GM21390 (cell line): ENCODE measurements around the gene INSYN1.
"Not testable (repeated sequence)": the region's sequence is repeated elsewhere in the genome, so short reads cannot be mapped to it uniquely, and the experiment has no call there.

Source experiments
- ATAC-seq: cut with Tn5 transposase; IDR thresholded peaks from one replicate; pipeline ENCODE4 v1.9.1; 2021; ENCODE audit not compliant: unreplicated experiment

The INSYN1 gene

GRCh38 chr15:73753250-73754130, at the start of gene INSYN1:
INSYN1 (minus strand) TSS chr15:73753351; CDS start chr15:73751130, 2,221 bp downstream.
- ATAC-seq, result no peak

DNA sequence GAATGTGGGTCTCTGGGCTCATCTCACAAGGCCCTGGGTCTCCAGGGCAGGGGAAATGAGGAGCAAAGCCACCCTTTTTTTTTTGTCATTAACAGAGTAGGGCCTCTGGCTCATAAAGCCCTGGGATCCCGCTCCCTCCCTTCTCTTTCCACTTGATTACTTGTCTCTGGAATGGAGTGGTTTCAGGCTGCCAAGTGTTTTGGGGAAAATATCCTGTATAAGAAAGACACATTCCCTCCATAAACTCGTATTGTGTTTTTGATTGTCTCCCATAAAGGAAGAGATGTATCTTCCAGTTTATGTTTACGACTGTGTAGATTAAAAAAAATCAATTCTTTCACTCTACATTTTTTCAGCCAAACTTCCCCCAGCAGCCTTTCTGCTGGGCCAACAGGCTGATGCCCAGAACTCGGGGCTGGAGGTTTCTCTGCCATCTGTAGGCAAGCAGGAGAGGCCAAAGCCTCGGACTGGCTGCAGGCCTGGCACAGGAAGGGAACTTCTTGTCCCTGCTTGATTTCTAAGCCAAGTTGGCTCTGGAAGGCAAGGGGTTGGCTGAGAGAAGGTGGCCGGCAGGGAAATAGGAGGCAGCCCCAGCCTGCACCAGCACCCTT, 49.4 kb upstream of the INSYN1 start:
- no peak for ATAC-seq

DNA sequence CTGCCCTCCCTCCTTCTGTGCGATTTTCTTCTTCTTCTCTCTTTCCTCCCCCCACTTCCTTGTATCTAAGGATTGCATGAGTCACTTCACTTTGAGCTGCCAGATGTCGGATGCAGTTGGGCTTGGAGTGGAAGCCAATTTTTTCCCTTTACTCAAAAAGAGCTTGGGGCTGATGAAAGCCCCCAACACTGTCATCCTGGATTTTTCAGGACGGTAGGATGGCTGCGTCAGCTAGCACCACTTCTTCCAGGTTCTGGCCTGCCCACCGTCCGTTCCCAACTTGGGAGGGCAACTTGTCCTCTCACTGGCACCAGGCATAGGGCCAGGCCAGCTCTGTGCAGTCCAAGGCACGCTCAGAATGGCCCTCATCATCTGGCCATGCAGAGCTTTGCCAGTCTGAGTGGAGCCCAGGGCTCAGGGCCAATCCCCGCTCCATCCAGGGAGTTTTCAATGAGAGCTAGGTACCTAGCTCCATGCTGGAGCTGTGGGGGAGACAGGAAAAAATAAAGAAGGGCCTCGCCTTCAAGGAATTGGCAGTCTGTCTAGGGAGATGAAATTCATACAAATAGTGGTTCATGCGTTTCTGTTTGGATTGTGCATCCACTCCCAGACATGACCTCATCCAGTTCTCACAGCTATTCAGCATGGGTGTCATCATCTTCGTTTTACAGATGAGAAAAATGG, 47.7 kb upstream of the INSYN1 start:
- ATAC-seq, result no peak

- ATAC-seq, result no peak
These were observed 46.3 kb upstream of the INSYN1 start for GRCh38 chr15:73799466-73799865.

DNA sequence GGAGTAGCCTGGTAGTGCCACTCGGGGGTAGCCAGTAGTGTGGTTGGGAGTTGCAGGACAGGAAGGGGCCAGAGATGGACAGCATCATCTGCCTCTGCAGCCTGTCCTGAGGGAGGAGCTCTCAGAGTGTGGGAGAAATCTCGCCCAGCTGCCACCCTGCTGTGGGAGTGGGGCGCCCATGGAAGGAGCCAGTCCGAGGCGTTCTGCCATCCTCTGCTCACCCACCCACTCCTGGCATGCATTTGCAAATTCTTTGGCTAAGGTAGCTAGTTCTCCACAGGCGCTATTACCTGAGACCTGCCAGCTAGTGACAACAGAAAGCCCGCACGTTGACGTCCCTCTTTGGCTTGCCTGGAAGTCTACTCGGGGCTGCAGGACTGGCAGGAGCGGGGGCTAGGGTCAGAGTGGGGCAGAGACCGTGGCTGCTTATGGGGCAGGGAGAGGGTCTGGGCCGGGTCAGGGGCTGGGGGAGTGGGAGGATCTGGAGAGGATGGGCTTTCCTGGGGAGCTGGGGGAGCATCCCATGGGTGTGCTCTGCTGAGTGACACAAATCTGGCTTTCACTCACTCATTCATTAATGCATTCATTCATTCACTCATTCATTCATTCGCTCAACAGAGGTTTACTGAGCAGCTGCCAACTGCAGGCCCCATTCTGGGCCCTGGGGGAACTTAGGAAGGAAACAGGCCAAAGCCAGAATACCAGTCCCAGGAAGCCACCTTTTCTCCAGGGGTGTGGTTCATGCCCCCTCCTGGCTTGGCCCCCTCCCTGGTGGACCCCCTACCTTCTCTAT, 44.4 kb upstream of the INSYN1 start:
- no peak for ATAC-seq

DNA sequence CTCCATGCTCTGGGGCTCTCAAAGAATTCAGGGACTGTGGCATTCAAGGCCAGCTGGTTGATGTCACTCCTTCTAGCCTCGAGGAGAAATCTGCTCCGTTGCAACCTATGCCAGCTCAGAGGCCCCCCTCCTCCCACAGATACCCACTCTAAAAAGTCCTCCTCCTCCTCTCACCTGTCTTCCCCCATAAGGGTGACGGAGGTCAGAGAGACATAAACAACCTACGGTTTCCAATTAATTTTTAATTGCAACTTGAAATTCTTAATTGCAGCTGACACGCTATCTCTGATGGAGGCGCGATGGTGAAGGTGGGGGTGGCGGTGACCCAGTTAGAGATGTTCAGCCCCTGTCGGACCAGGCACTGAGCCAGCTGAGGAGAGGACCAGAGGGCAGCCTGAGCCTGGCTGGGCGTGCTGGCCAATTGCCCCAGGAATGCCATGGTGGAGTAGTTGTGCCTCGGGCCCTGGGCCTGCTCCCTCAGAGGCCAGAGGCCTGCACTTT, 43.2 kb upstream of the INSYN1 start:
- ATAC-seq, result no peak

DNA sequence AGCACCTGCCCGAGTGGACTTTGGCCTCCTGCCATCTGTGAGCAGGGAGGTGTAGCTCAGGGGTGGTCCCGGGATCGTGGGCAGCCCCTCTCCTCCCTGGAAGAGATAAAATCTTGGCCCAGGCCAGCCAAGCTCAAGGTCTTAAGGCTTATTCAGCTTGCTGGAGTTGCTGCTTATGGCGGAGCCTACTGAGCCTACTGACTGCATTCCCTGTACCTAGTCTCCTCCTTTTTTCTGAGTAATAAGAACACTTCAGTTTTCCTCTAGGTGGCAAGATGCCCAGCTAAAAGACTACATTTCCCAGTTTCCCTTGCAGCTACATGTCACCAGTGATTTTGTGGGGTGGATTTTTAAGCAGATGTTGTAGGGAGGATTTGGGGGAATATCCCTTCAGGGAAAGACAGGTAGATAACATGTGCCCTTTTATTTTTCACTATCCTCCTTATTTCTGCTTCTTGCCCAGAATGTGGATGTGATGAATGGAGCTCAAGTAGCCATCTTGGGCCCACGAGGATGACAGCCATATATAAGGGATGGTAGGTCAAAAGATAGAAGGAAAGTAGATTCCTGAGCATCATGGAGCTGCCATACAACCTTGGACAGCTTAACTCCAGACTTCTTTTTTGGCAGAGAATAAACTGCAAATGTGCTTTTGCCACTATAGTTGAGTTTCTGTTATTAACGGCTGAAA, 41.4 kb upstream of the INSYN1 start:
- no peak for ATAC-seq

GRCh38 chr15:73792899-73793541, 39.9 kb upstream of the INSYN1 start:
- not testable (repeated sequence) for ATAC-seq

DNA sequence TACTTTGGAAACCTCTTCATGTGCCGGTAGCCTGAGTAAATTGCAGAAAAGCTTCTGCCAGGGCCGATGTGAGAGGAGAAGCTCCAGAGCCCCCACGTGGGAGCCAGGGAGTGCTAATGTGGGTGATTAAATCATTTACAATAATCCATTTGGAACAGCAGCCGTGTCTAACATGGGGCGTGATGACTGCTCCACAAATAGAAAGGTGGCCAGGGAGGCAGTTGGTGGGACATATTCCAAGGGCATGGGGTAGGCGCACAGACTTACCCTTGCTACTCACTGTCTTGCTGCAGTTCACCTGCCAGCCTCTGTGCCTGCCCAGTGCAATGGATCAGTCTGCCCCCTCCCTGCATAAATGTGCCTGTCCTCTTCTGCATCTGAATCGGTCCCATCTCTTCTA, 39.3 kb upstream of the INSYN1 start:
- no peak for ATAC-seq

- no peak for ATAC-seq
These were observed 36.5 kb upstream of the INSYN1 start for GRCh38 chr15:73789521-73790240.

DNA sequence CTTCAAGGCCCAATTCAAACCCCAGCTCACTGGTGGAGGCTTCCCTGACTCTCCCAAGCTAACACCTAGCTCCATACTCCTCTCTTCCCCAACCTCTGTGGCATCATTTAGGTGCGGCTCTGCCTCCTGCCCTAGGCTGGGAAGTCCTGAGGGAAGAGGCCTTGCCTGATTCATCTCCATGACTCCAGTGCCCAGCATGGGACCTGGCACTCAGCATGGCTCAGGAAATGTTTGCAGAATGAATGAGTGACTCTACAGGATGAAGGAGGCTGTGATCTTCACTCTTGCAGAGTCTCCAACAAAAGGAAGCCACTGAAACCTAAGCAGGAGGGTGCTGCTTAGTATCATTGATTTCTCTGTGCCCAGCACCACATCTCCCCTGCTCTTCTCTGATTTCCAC, 34.5 kb upstream of the INSYN1 start:
- no peak for ATAC-seq

GRCh38 chr15:73786538-73786937, 33.4 kb upstream of the INSYN1 start:
- no peak for ATAC-seq

DNA sequence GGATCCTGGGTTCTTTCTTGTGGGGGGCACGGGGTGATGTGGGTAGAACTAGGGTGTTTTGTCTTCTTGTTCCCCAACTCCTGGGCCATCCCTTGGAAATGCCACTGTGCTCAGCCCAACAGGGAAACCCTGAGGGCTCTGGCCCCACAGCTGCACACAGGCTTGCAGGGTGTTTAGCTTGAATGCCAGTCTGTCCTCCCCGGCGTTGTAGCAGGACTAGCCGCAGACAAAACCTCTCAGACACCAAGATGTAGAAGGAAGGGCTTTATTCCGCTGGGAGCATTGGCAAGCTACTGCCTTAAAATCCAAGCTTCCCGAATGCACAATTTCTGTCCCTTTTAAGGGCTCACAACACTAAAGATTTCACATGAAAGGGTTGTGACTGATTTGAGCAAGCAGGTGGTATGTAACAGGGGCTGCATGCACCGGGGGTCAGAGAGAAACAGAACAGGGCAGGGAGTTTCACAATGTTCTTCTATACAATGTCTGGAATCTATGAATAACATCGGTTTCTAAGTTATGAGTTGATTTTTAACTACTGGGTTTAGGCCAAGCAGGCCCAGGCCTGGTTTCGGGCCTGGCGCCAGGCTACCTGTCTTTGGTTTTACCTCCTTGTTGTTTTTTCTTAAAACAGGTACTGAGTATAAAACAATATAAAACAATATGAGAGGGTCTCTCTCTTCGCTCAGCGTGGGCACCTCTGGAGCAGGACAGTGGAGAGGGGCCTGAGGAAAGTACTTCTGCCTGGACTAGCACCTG, 32.3 kb upstream of the INSYN1 start:
- ATAC-seq, result not testable (repeated sequence)

DNA sequence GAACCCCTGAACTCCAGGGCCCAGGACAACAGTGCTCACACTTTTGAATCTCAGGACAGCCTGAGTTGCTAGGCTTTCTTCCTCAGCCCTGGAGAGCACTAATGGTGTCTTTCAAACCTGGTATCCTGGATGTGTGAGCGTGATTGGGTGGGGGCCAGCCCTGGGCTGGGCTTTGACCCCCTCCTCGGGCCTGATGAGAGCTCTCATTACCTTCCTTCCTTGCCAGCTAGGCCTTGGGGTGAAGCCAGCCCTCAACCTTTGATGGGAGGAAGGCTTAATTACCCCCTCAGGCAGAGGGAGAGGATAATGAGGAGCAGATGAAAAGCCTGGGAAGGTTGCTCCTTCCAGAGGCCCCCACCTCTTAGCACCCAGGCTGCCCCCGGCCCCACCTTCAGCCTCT, 31.1 kb upstream of the INSYN1 start:
- ATAC-seq, result no peak

GRCh38 chr15:73782344-73782959, 29.3 kb upstream of the INSYN1 start:
- no peak for ATAC-seq

DNA sequence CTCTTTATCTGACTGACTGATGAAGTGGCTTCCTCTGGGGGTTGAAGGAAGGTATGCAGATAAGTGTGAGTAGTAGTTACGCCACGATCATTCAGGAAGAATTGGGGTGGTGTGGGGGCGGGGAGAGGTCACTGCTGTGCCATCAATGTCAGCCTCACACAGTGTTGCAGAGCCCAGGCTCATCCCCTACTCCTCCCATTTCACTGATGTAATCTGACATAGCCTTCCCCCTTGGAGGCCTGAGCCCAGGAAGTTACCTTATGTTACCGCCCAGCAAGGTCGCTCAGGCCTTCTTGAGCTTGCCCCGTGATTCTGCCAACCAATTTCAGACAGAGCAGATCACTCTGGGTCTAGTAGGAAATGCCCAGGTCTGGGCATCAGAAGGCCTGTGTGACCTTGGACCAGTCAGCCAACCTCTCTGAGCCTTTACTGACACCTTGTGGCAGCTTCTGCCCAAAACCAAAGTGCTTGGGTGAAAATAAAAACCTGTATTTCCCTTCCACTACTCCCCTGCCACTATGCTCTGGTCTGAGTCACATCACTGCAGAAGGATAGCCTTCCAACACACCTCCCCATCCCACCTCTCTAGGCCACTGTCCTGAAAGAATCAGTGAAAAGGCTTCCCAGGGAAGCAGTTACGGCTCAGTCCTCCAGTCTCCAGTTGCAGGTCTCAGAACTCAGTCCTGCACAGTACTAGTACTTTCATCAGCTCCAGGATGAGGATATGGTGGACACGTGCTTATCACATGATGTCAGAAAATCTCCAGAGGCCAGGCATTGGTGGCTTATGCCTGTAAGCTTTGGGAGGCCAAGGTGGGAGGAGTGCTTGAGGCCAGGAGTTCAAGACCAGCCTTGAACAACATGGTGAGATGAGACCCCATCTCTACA, 28.1 kb upstream of the INSYN1 start:
- no peak for ATAC-seq

- ATAC-seq, result no peak
These were observed 26.8 kb upstream of the INSYN1 start for GRCh38 chr15:73779974-73780373.
